Pericardium fibroblast (primary cell): Measurements from ENCODE around the gene WHAMM. TPM values are rescaled to one million over a fixed set of nuclear protein-coding genes. Genes with fewer than 3 reads are reported as not detected.

ENCODE experiments used
- total RNA-seq: library from RNA; depleted of rRNA; stranded (reverse); fragments of >200 nt; gene quantifications from 2 replicates; pipeline ENCODE4 v1.2.3, GENCODE V29; 2015

The WHAMM gene
- total RNA-seq = 2.0 and 4.1 TPM in 2 replicates

GRCh38 chr15:82809308-82810060, at the start of gene WHAMM:
WHAMM (plus strand) TSS chr15:82809628; CDS start chr15:82809727, 99 bp downstream.

GRCh38 chr15:82805994-82806406, 3.4 kb upstream of the WHAMM start, which contains the start of gene FSD2:
FSD2 (minus strand) TSS chr15:82806069; CDS start chr15:82787390, 18,679 bp downstream.

Other genes with a start within 250 kb of the WHAMM start
- gene CPEB1, start 162.3 kb upstream of the WHAMM start, total RNA-seq = 3.3 and 4.2 TPM in 2 replicates
- gene AP3B2, start 99.8 kb upstream of the WHAMM start, total RNA-seq = 0.47 and 0.60 TPM in 2 replicates
- not detected in 2 replicates for gene FSD2, start 3.6 kb upstream of the WHAMM start, total RNA-seq
- gene HOMER2, start 143.1 kb downstream of the WHAMM start, total RNA-seq = 1.6 and 1.9 TPM in 2 replicates
- gene RAMAC, start 176.6 kb downstream of the WHAMM start, total RNA-seq = 19.1 and 25.4 TPM in 2 replicates
- 21.5 and 29.2 TPM in 2 replicates for gene C15orf40, start 202.0 kb downstream of the WHAMM start, total RNA-seq